Left lung (tissue), 10 donors: ENCODE measurements around the gene LBX1. TPM values are rescaled to one million over a fixed set of nuclear protein-coding genes. Genes with fewer than 3 reads are reported as not detected.

ENCODE experiments used
- ATAC-seq: fragments of 200-7000 bp; cut with Tn5 transposase; one replicate; pipeline ENCODE4 v1.9.1; 2020; ENCODE audit warnings: moderate library complexity
- DNase-seq, 4 donors: peaks; one replicate each; pipeline ENCODE4 v3.0.0-alpha.2; 2013 to 2020
- H3K27ac ChIP-seq, 2 donors: fragments of 200-600 bp; sonication (generic) in 1 of 2; one replicate each; pipeline versions ENCODE4 v1.5.0 to v1.8.0; 2020 to 2021
- H3K27me3 ChIP-seq, 2 donors: fragments of 200-600 bp; sonication (generic) in 1 of 2; one replicate each; pipeline versions ENCODE4 v1.5.0 to v1.8.0; 2020 to 2021
- H3K36me3 ChIP-seq, 2 donors: fragments of 200-600 bp; sonication (generic) in 1 of 2; one replicate each; pipeline versions ENCODE4 v1.5.0 to v1.8.0; 2020 to 2021
- H3K4me1 ChIP-seq, 2 donors: fragments of 200-600 bp; one replicate each; pipeline ENCODE4 v1.8.0; 2021
- H3K4me3 ChIP-seq, 2 donors: fragments of 200-600 bp; sonication (generic) in 1 of 2; one replicate each; pipeline versions ENCODE4 v1.5.0 to v1.8.0; 2020 to 2021; ENCODE audit warnings: mild to moderate bottlenecking in 1 of 2
- H3K9me3 ChIP-seq, 2 donors: fragments of 200-600 bp; sonication (generic) in 1 of 2; one replicate each; pipeline versions ENCODE4 v1.5.0 to v1.8.0; 2020 to 2021
- intact Hi-C, 2 donors: fragments of 100-400 bp; cut with DNase I; formaldehyde crosslinking; loops; one replicate each; pipeline versions ENCODE4 v1.11.2 to v1.14.2; 2022
- polyA plus RNA-seq, 6 donors: library from polyadenylated mRNA; unstranded; fragments of 120-200 nt; gene quantifications; one replicate each; pipeline ENCODE4 v1.2.1, GENCODE V29; 2013; ENCODE audit not compliant: insufficient read length in 6 of 6
- total RNA-seq, 2 donors: library from RNA; stranded (reverse); fragmentation: NEBNext Ultra II Directional; extraction: Animal tissue kit (Norgen Biotek cat#: 25700); gene quantifications; one replicate each; pipeline ENCODE4 v1.2.1, GENCODE V29; 2021
- TF ChIP-seq, protein P1 (sequence below), 2 donors: fragments of 200-600 bp; sonication (generic) in 1 of 2; IDR thresholded peaks; one replicate each; pipeline versions ENCODE4 v1.5.0 to v1.8.0; 2021; ENCODE audit warnings: antibody characterized with exemption in 2 of 2
- donor health status: DM: no; HTN: yes; CAD: no.
- donor health status: DM: no; HTN: no; CAD: no.

The LBX1 gene
- total and polyA plus RNA-seq, 8 donors: 0.18 to 0.75 (median 0.40) TPM

DNA sequence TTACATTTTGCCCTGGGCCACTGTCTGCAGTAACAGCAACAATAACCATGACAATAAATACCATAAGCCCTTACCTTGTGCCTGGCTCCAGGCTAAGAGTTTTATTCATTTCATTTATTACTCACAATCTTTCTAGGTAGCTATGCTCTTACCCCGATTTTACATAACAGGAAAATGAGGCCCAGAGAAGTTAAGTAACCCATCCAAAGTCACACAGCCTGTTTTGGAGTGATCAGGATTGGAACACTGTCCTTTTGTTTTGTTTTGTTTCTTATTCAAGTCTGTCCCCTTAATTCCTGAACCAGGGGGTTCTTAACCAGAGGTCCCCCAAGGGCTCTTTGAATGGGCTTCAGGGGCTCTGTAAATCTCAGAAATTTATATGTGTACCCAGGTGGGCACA, 4.2 kb upstream of the LBX1 start:
- Histone ChIP-seq H3K27ac (no peak overlapping the region), H3K36me3 (no peaks in the 10 kb centered on the region), H3K4me1 (peaks cover 0 to 33% of the 10 kb centered on the region in 2 donors), H3K9me3 (no peaks in the 10 kb centered on the region), H3K4me3 (no peak overlapping the region), H3K27me3 (peaks cover 94 to 100% of the 10 kb centered on the region in 2 donors)
- ATAC-seq: no peak
- intact Hi-C loops: no loop called here
- TF ChIP-seq, protein P1, sequence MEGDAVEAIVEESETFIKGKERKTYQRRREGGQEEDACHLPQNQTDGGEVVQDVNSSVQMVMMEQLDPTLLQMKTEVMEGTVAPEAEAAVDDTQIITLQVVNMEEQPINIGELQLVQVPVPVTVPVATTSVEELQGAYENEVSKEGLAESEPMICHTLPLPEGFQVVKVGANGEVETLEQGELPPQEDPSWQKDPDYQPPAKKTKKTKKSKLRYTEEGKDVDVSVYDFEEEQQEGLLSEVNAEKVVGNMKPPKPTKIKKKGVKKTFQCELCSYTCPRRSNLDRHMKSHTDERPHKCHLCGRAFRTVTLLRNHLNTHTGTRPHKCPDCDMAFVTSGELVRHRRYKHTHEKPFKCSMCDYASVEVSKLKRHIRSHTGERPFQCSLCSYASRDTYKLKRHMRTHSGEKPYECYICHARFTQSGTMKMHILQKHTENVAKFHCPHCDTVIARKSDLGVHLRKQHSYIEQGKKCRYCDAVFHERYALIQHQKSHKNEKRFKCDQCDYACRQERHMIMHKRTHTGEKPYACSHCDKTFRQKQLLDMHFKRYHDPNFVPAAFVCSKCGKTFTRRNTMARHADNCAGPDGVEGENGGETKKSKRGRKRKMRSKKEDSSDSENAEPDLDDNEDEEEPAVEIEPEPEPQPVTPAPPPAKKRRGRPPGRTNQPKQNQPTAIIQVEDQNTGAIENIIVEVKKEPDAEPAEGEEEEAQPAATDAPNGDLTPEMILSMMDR (IDR thresholded peaks at IDR 0.05): no peak
- DNase-seq: no peak

DNA sequence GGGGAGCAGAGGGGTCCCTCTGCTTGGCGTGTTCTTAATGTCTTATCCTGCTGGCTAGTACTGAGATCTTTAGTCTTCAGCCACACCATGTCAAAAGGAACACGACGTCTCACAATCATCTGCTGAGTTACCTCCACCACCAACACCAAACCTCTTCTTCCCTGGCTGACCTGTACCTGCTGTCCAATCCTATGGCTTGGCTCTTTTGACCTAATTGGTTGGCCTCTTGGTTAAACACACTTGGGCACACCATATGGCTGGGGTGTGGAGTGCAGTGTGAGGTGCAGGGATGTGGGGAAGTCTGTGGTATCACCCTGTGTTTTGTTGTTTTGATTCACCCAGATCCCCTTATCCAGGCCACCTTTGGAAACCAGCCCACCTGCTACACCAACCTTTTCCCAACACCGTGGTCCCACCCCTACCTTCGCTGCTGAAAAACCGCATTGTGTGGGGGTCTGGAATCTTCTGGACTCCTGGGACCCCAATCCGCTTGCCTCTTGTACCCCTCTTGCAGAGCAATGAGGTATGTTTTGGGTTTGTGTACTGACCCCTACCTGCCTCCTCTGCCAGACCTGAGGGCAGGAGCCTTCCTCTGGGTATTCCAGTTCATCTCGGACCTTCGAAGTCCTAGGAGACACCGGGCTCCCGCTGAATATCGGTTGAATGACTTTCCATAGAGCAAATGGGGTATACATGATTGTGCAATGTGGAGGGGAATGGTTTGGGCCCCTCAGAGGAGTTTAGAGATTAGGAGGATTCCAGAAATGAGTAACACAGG, 2.8 kb upstream of the LBX1 start:
- ATAC-seq (no peak), DNase-seq (no peak)
- TF ChIP-seq, protein P1 (IDR thresholded peaks at IDR 0.05): no peak
- Histone ChIP-seq H3K4me1 (peaks cover 2 to 39% of the 10 kb centered on the region in 2 donors), H3K9me3 (no peaks in the 10 kb centered on the region), H3K27me3 (peaks cover 94 to 100% of the 10 kb centered on the region in 2 donors), H3K27ac (no peak overlapping the region), H3K4me3 (no peak overlapping the region), H3K36me3 (no peaks in the 10 kb centered on the region)
- intact Hi-C loops: no loop called here

- DNase-seq: no peak
- Histone ChIP-seq H3K4me3 (no peak overlapping the region), H3K4me1 (peaks cover 11 to 42% of the 10 kb centered on the region in 2 donors), H3K36me3 (no peaks in the 10 kb centered on the region), H3K27me3 (peaks cover 94 to 100% of the 10 kb centered on the region in 2 donors), H3K9me3 (no peaks in the 10 kb centered on the region), H3K27ac (no peak overlapping the region)
- no peak for ATAC-seq
- TF ChIP-seq, protein P1 (IDR thresholded peaks at IDR 0.05): no peak
- intact Hi-C loops: no loop called here
Observed at GRCh38 chr10:101231092-101231491, 1.8 kb upstream of the LBX1 start.

- ATAC-seq (peak; percentile 54), DNase-seq (peak in 1 of 4 donors; percentile 71)
- H3K4me3 ChIP-seq: peak overlapping the region in 1 of 2 donors; percentile 17
- H3K4me1 ChIP-seq: peaks cover 11 to 49% of the 10 kb centered on the region in 2 donors
- intact Hi-C loops: no loop called here
- TF ChIP-seq, protein P1 (IDR thresholded peaks at IDR 0.05): no peak
- H3K9me3 ChIP-seq: no peaks in the 10 kb centered on the region
- H3K27ac ChIP-seq: no peak overlapping the region
- H3K36me3 ChIP-seq: no peaks in the 10 kb centered on the region
- H3K27me3 ChIP-seq: peaks cover 94 to 100% of the 10 kb centered on the region in 2 donors
Observed at GRCh38 chr10:101230183-101230917, 1.1 kb upstream of the LBX1 start.

GRCh38 chr10:101228966-101229265, 347 bp downstream of the LBX1 start:
- Histone ChIP-seq H3K9me3 (no peaks in the 10 kb centered on the region), H3K36me3 (no peaks in the 10 kb centered on the region), H3K27ac (no peak overlapping the region), H3K27me3 (peaks cover 95 to 100% of the 10 kb centered on the region in 2 donors), H3K4me3 (peak overlapping the region in 1 of 2 donors; percentile 17), H3K4me1 (peaks cover 11 to 60% of the 10 kb centered on the region in 2 donors)
- intact Hi-C loops: no loop called here
- ATAC-seq: no peak
- DNase-seq: no peak
- TF ChIP-seq, protein P1 (IDR thresholded peaks at IDR 0.05): no peak
